Adrenal gland (tissue), 5 donors: Measurements from ENCODE around the gene MYO5A.

Experiments
- POLR2A ChIP-seq, 2 donors: fragments of 450-650 bp; IDR thresholded peaks; one replicate each; pipeline ENCODE4 v1.6.1; 2017; ENCODE audit warnings: antibody characterized with exemption in 2 of 2, mild to moderate bottlenecking in 2 of 2, moderate library complexity in 1 of 2
- TF ChIP-seq, protein P1 (sequence below), 6 experiments: fragments of 450-650 bp in 4 of 6; fragments of 200-600 bp in 2 of 6; sonication (generic) in 1 of 6; IDR thresholded peaks; 1 replicate in 5 of 6; 2 replicates in 1 of 6; pipeline versions ENCODE4 v1.5.1 to v1.8.0; 2016 to 2021; ENCODE audit warnings: antibody characterized with exemption in 6 of 6, mild to moderate bottlenecking in 2 of 6, moderate library complexity in 1 of 6
- donor health status: DM: no; HTN: no; CAD: no.

DNA sequence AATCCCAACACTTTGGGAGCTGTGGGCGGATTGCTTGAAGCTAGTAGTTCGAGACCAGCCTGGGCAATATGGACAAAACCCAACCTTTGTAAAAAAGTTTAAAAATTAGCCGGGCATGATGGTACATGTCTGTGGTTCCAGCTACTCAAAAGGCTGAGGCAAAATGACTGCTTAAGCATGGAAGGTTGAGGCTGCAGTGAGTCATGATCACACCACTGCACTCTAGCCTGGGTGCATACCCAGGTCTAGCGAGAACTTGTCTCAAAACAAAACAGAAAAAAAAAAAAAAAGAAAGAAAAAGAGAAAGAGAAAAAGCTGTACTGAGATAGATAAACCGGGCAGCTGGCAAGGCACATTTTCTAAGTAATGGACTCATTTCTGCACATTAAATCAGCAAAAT lies 29.5 kb upstream of the MYO5A start:
- TF ChIP-seq, protein P1, sequence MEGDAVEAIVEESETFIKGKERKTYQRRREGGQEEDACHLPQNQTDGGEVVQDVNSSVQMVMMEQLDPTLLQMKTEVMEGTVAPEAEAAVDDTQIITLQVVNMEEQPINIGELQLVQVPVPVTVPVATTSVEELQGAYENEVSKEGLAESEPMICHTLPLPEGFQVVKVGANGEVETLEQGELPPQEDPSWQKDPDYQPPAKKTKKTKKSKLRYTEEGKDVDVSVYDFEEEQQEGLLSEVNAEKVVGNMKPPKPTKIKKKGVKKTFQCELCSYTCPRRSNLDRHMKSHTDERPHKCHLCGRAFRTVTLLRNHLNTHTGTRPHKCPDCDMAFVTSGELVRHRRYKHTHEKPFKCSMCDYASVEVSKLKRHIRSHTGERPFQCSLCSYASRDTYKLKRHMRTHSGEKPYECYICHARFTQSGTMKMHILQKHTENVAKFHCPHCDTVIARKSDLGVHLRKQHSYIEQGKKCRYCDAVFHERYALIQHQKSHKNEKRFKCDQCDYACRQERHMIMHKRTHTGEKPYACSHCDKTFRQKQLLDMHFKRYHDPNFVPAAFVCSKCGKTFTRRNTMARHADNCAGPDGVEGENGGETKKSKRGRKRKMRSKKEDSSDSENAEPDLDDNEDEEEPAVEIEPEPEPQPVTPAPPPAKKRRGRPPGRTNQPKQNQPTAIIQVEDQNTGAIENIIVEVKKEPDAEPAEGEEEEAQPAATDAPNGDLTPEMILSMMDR (IDR thresholded peaks at IDR 0.05), result no peak
- peak in 1 of 2 donors; percentile 16 for TF ChIP-seq POLR2A (IDR thresholded peaks at IDR 0.05)
